DMS 273 treated with DMSO at 0.1 percent for 48 hours (cell line): ENCODE measurements around the gene ABCC1.
"Not testable (repeated sequence)": the region's sequence is repeated elsewhere in the genome, so short reads cannot be mapped to it uniquely, and the experiment has no call there.

Experiments used
- DNase-seq: peaks from one replicate; lab custom pipeline; 2025; lab: John Stamatoyannopoulos, UW

ABCC1 gene

GRCh38 chr16:16189842-16190241 is 240.4 kb downstream of the ABCC1 start:
- DNase-seq: no peak

GRCh38 chr16:16190546-16190945 is 241.1 kb downstream of the ABCC1 start:
- DNase-seq: no peak

GRCh38 chr16:16190966-16191365 is 241.6 kb downstream of the ABCC1 start:
- not testable (repeated sequence) for DNase-seq

- no peak for DNase-seq
These were observed 242.2 kb downstream of the ABCC1 start for GRCh38 chr16:16191493-16192167.
